ENCODE results near the gene NBEAL2.

NBEAL2 gene

GRCh38 chr3:47042231-47042791 lies 62.8 kb downstream of the NBEAL2 start:
- DNase-seq (ENCODE audit: low spot score) = no peak

GRCh38 chr3:47047069-47047468 lies 67.6 kb downstream of the NBEAL2 start:
- no peak for DNase-seq (ENCODE audit: low spot score)

- DNase-seq (ENCODE audit: low spot score) = no peak
Measured at GRCh38 chr3:47047673-47048072, 68.2 kb downstream of the NBEAL2 start.

- DNase-seq (ENCODE audit: low spot score) = no peak
Measured at GRCh38 chr3:47054412-47054811, 74.9 kb downstream of the NBEAL2 start.

GRCh38 chr3:47056705-47057104 lies 77.2 kb downstream of the NBEAL2 start:
- no peak for DNase-seq (ENCODE audit: low spot score)

GRCh38 chr3:47057212-47057671 lies 77.8 kb downstream of the NBEAL2 start:
- DNase-seq (ENCODE audit: low spot score) = no peak

Data from LoVo (cell line).